ENCODE measurements around the gene EPHB1.

DNA sequence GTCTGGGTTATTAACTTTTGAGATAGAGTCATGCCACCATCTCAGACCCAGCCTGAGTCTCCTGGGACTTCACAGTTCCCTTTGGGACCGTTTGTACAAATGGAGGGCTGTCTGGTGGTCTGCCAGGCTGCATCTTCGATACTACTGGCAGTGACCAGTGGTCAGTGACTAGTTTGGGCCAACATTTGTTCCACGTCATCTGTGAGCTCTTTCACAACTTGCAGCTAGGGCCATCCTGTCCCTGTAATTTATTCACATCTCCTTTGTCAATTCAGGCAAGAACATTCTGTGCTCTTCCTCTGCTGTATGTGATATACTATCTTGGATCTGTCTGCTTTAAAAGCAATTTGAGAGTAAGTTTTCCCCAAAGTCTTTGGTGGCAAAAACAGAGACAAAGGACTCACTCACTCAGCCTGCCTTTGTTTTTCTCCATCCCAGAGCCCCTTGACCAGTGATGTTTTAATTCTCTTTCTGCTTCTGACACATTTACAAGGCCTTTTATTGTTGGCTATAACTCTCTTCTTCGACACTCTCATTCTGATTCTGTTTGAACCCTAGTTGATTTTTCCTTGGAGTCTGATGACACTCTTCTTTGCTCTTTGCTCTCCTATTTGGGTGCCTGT lies 353.4 kb downstream of the EPHB1 start:
- TF ChIP-seq, protein P1, sequence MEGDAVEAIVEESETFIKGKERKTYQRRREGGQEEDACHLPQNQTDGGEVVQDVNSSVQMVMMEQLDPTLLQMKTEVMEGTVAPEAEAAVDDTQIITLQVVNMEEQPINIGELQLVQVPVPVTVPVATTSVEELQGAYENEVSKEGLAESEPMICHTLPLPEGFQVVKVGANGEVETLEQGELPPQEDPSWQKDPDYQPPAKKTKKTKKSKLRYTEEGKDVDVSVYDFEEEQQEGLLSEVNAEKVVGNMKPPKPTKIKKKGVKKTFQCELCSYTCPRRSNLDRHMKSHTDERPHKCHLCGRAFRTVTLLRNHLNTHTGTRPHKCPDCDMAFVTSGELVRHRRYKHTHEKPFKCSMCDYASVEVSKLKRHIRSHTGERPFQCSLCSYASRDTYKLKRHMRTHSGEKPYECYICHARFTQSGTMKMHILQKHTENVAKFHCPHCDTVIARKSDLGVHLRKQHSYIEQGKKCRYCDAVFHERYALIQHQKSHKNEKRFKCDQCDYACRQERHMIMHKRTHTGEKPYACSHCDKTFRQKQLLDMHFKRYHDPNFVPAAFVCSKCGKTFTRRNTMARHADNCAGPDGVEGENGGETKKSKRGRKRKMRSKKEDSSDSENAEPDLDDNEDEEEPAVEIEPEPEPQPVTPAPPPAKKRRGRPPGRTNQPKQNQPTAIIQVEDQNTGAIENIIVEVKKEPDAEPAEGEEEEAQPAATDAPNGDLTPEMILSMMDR (conservative IDR thresholded peaks at IDR 0.05) = no peak
- no peak for TF ChIP-seq ZFX (IDR thresholded peaks at IDR 0.05)

Data from C4-2B (cell line).